IMR-90 (cell line): ENCODE measurements around the gene CAP2. TPM values are rescaled to one million over a fixed set of nuclear protein-coding genes. Genes with fewer than 3 reads are reported as not detected.

Experiments
- ATAC-seq: fragments of 200-7000 bp; cut with Tn5 transposase; 2 replicates; pipeline ENCODE4 v1.9.1; 2020; ENCODE audit warnings: low read depth, mild to moderate bottlenecking, moderate library complexity
- BruUV-seq: library from RNA; stranded (reverse); fragments of 400-500 nt; replicated peaks from 2 replicates; lab custom pipeline; 2021; lab: Mats Ljungman, UMichigan
- CTCF ChIA-PET: fragments of 300-600 bp; formaldehyde crosslinking; extraction: SDS; loops from one replicate; lab custom pipeline; 2021; ENCODE audit warnings: antibody characterized with exemption; lab: Yijun Ruan, JAX
- POLR2A ChIA-PET: fragments of 300-600 bp; sonication (Branson Sonifier 250); formaldehyde crosslinking; loops from one replicate; lab custom pipeline; 2022; ENCODE audit warnings: antibody characterized with exemption; ENCODE audit not compliant: unreplicated experiment; lab: Charles Lee
- DNase-seq: peaks from one replicate; pipeline ENCODE4 v3.0.0; 2013
- H2AFZ ChIP-seq: replicated peaks from 2 replicates; pipeline ENCODE3; 2013; ENCODE audit warnings: low read length, mild to moderate bottlenecking; ENCODE audit not compliant: poor library complexity
- H2AK5ac ChIP-seq: 2 replicates; pipeline ENCODE4 v1.6.1; 2013; ENCODE audit warnings: low read depth, low read length, inconsistent platforms
- H2AK9ac ChIP-seq: replicated peaks from 2 replicates; pipeline ENCODE3; 2013; ENCODE audit warnings: mild to moderate bottlenecking, low read depth, low read length, moderate library complexity; ENCODE audit not compliant: poor library complexity
- H2BK120ac ChIP-seq: 2 replicates; pipeline ENCODE4 v1.6.1; 2013; ENCODE audit warnings: low read depth, low read length, inconsistent platforms
- H2BK15ac ChIP-seq: 3 replicates; pipeline ENCODE4 v1.6.1; 2013; ENCODE audit warnings: low read depth, low read length, inconsistent platforms
- H2BK20ac ChIP-seq: 2 replicates; pipeline ENCODE4 v1.6.1; 2013; ENCODE audit warnings: low read depth, mild to moderate bottlenecking, inconsistent platforms, low read length, moderate library complexity
- H2BK5ac ChIP-seq: 2 replicates; pipeline ENCODE4 v1.6.1; 2013; ENCODE audit warnings: mild to moderate bottlenecking, low read depth, low read length, inconsistent platforms; ENCODE audit not compliant: poor library complexity, severe bottlenecking
- H3K14ac ChIP-seq: replicated peaks from 2 replicates; pipeline ENCODE4 v1.6.1; 2013; ENCODE audit warnings: low read depth, low read length, inconsistent platforms
- H3K18ac ChIP-seq: 2 replicates; pipeline ENCODE4 v1.6.1; 2013; ENCODE audit warnings: low read depth, low read length, control low read depth
- H3K23ac ChIP-seq: 2 replicates; pipeline ENCODE4 v1.6.1; 2013; ENCODE audit warnings: low read depth, low read length, inconsistent platforms
- H3K27ac ChIP-seq: 2 replicates; pipeline ENCODE4 v1.5.1; 2013; ENCODE audit warnings: mild to moderate bottlenecking, control low read depth, low read length; ENCODE audit not compliant: insufficient read depth
- H3K27me3 ChIP-seq: 2 replicates; pipeline ENCODE4 v1.6.1; 2013; ENCODE audit warnings: low read length; ENCODE audit not compliant: control insufficient read depth, insufficient read depth
- H3K36me3 ChIP-seq: 2 replicates; pipeline ENCODE4 v1.6.1; 2013; ENCODE audit warnings: low read length, mixed read lengths; ENCODE audit not compliant: control insufficient read depth, insufficient read depth
- H3K4ac ChIP-seq: 2 replicates; pipeline ENCODE4 v1.6.1; 2013; ENCODE audit warnings: low read depth, low read length, inconsistent platforms
- H3K4me1 ChIP-seq: 2 replicates; pipeline ENCODE4 v1.6.1; 2013; ENCODE audit warnings: low read length, mixed read lengths; ENCODE audit not compliant: control insufficient read depth, insufficient read depth
- H3K4me2 ChIP-seq: 2 replicates; pipeline ENCODE4 v1.6.1; 2013; ENCODE audit warnings: low read depth, mild to moderate bottlenecking, control low read depth, low read length, moderate library complexity
- H3K4me3 ChIP-seq: 2 replicates; pipeline ENCODE4 v1.5.1; 2013; ENCODE audit warnings: low read depth, mild to moderate bottlenecking, control low read depth, low read length, moderate library complexity; ENCODE audit not compliant: insufficient read depth
- H3K56ac ChIP-seq: 2 replicates; pipeline ENCODE4 v1.6.1; 2013; ENCODE audit warnings: low read length, inconsistent platforms; ENCODE audit not compliant: insufficient read depth; ENCODE audit errors: extremely low read depth
- H3K79me1 ChIP-seq, 2 experiments: 2 replicates each; pipeline ENCODE4 v1.6.1; 2013; ENCODE audit warnings: low read length in 2 of 2, inconsistent platforms in 1 of 2, low read depth in 1 of 2
- H3K9ac ChIP-seq: 2 replicates; pipeline ENCODE4 v1.6.1; 2013; ENCODE audit warnings: low read depth, low read length, control low read depth
- H3K9me1 ChIP-seq: 2 replicates; pipeline ENCODE4 v1.6.1; 2013; ENCODE audit warnings: low read length, inconsistent platforms; ENCODE audit not compliant: insufficient read depth
- H3K9me3 ChIP-seq: 2 replicates; pipeline ENCODE4 v1.6.1; 2013; ENCODE audit warnings: low read length; ENCODE audit not compliant: control insufficient read depth, insufficient read depth
- H4K20me1 ChIP-seq: 2 replicates; pipeline ENCODE4 v1.6.1; 2013; ENCODE audit warnings: low read length, inconsistent platforms; ENCODE audit not compliant: insufficient read depth
- H4K5ac ChIP-seq: 2 replicates; pipeline ENCODE4 v1.6.1; 2013; ENCODE audit warnings: mild to moderate bottlenecking, low read depth, low read length, control low read depth
- H4K8ac ChIP-seq, 2 experiments: 2 replicates each; pipeline ENCODE4 v1.6.1; 2013; ENCODE audit warnings: low read depth in 2 of 2, low read length in 2 of 2, control low read depth in 1 of 2, inconsistent platforms in 1 of 2
- H4K91ac ChIP-seq: 2 replicates; pipeline ENCODE4 v1.6.1; 2013; ENCODE audit warnings: low read depth, low read length, inconsistent platforms; ENCODE audit not compliant: insufficient read depth
- BHLHE40 ChIP-seq: fragments of 150-350 bp; IDR thresholded peaks from 2 replicates; pipeline ENCODE4 v1.6.1; 2016; ENCODE audit warnings: mild to moderate bottlenecking, low read depth, low read length
- CTCF ChIP-seq: conservative IDR thresholded peaks from 2 replicates; pipeline ENCODE4 v1.5.1; 2012; ENCODE audit warnings: mild to moderate bottlenecking, low read depth, low read length, improper control_type of control experiment
- ELK1 ChIP-seq: fragments of 150-350 bp; IDR thresholded peaks from 2 replicates; pipeline ENCODE4 v1.6.1; 2016; ENCODE audit warnings: low read depth, mild to moderate bottlenecking, low read length, moderate library complexity, borderline replicate concordance
- MXI1 ChIP-seq: IDR thresholded peaks from 2 replicates; pipeline ENCODE4 v1.6.1; 2012; ENCODE audit warnings: low read depth, mild to moderate bottlenecking, low read length, moderate library complexity, borderline replicate concordance
- RCOR1 ChIP-seq: IDR thresholded peaks from 2 replicates; pipeline ENCODE4 v1.6.1; 2012; ENCODE audit warnings: mild to moderate bottlenecking, low read length, improper control_type of control experiment; ENCODE audit not compliant: insufficient replicate concordance
- SMC3 ChIP-seq: fragments of 150-350 bp; IDR thresholded peaks from 2 replicates; pipeline ENCODE4 v1.6.1; 2016; ENCODE audit warnings: low read depth, mild to moderate bottlenecking, antibody characterized with exemption, low read length, moderate library complexity
- WGBS, 2 experiments: methylation state at CpG; one replicate each; pipeline versions ENCODE4 v1.1.5 to v1.1.7; 2013; ENCODE audit warnings: missing lambda C conversion rate in 2 of 2; ENCODE audit not compliant: insufficient read length in 1 of 2; ENCODE audit errors: extremely low coverage in 2 of 2; 5-methylcytosine and 5-hydroxymethylcytosine counted together
- dilution Hi-C: fragments of 300-500 bp; cut with HindIII; formaldehyde crosslinking; loops from one replicate; pipeline ENCODE4 v1.14.3; 2018; ENCODE audit warnings: low sequenced_read_pairs; ENCODE audit not compliant: unreplicated experiment
- in situ Hi-C: fragments of 300-500 bp; cut with MboI; formaldehyde crosslinking; loops from 3 replicates; pipeline ENCODE4 v1.14.3; 2019; ENCODE audit warnings: low sequenced_read_pairs, inconsistent platforms, mixed read lengths
- intact Hi-C: fragments of 100-400 bp; cut with micrococcal nuclease; formaldehyde crosslinking; loops from 2 replicates; pipeline ENCODE4 v1.10.0; 2022
- polyA plus RNA-seq, 3 experiments: library from polyadenylated mRNA; depleted of rRNA; stranded (reverse); fragments of >200 nt; gene quantifications; 2 replicates each; pipeline ENCODE4 v1.2.3, GENCODE V29; 2012; ENCODE audit warnings: low replicate concordance in 1 of 3
- total RNA-seq: library from RNA; depleted of rRNA; stranded (reverse); fragments of >200 nt; gene quantifications from 2 replicates; pipeline ENCODE4 v1.2.3, GENCODE V29; 2012

The CAP2 gene
- total and polyA plus RNA-seq, 2 of the 4 experiments (the other 2 are of a cell fraction): 14.5 to 27.5 TPM

GRCh38 chr6:17556014-17556413, 162.6 kb downstream of the CAP2 start:
- no peaks in the 10 kb centered on the region for H4K20me1 ChIP-seq
- peaks cover 17% of the 10 kb centered on the region for H3K36me3 ChIP-seq
- intact Hi-C loops: loop anchor here (5.0 kb wide), 1 partner anchor 39 kb away; no protein-coding TSS in a partner anchor
- H3K4me3 ChIP-seq: no peak overlapping the region
- no peaks in the 10 kb centered on the region for H3K27me3 ChIP-seq
- H2BK20ac ChIP-seq: no peak overlapping the region
- no peak overlapping the region for H3K56ac ChIP-seq
- H2BK5ac ChIP-seq: no peak overlapping the region
- H3K9me1 ChIP-seq: no peaks in the 10 kb centered on the region
- no peak overlapping the region for H4K5ac ChIP-seq
- WGBS, 2 experiments: no CpG with 5 or more reads among the region's 4 CpGs
- H3K4ac ChIP-seq: no peak overlapping the region
- no peak overlapping the region for H2BK120ac ChIP-seq
- H3K4me2 ChIP-seq: no peak overlapping the region
- no peak overlapping the region for H3K23ac ChIP-seq
- DNase-seq (peak; percentile 12), ATAC-seq (no peak)
- H3K9me3 ChIP-seq: no peaks in the 10 kb centered on the region
- no peak overlapping the region for H3K9ac ChIP-seq
- no peak overlapping the region for H2AK5ac ChIP-seq
- POLR2A ChIA-PET: no interaction called here
- H3K79me1 ChIP-seq: no peaks in the 10 kb centered on the region
- BruUV-seq: no TSS peak
- H3K27ac ChIP-seq: no peak overlapping the region; the same call in 1 of the 2 replicates
- CTCF ChIA-PET: no interaction called here
- dilution Hi-C loops: no loop called here
- H3K14ac ChIP-seq: no peak overlapping the region
- H4K91ac ChIP-seq: no peak overlapping the region
- H3K4me1 ChIP-seq: no peaks in the 10 kb centered on the region
- no peak overlapping the region for H2AFZ ChIP-seq
- no peak for TF ChIP-seq ELK1
- TF ChIP-seq BHLHE40: no peak
- no peak for TF ChIP-seq RCOR1
- no peak for TF ChIP-seq CTCF
- no peak for TF ChIP-seq SMC3
- TF ChIP-seq MXI1: no peak
- H2BK15ac ChIP-seq: no peak overlapping the region
- no peak overlapping the region for H2AK9ac ChIP-seq
- H4K8ac ChIP-seq: no peak overlapping the region
- in situ Hi-C loops: no loop called here
- no peak overlapping the region for H3K18ac ChIP-seq
